ENCODE results near the gene DST.

DST gene

DNA sequence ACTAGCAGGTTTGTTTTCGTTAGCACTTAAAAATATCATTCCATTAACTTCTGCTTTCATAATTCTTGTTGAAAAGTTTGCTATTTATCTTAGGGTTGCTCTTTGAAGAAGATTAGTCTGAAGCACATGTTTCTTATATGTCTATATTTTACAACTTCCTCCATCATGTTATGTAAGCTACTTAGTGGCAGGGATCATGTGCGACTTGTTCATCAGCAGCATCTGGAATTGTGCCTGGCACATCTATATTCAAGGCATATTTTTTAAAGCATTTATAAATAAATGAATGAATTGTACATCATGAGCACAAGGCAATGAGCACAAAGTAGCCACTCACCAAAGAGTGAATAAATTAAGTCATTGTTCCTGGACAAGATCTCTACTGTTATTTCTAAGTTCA is 208.1 kb downstream of the DST start:
- DNase-seq (ENCODE audit: low spot score): no peak

DNA sequence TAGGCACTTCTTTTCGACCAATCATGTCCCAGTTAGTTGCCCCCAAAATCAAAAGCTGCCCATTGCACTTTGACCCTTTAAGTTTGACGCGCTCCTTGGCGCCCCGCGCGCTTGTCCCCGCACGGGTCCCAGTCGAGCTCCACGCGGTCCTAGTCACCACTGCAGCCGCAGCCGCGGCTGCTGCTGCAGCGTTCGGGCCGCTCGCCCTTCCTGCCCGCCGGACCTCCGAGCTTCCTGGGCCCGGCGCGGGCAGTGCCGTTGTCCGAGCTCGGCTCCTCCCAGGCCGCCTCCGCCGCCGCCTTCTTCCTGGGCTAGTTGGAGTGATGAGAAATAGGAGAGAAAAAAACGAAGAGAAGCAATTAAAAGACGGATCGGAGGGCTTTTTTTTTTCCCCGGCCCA is 209.6 kb downstream of the DST start:
- DNase-seq (ENCODE audit: low spot score): no peak

DNA sequence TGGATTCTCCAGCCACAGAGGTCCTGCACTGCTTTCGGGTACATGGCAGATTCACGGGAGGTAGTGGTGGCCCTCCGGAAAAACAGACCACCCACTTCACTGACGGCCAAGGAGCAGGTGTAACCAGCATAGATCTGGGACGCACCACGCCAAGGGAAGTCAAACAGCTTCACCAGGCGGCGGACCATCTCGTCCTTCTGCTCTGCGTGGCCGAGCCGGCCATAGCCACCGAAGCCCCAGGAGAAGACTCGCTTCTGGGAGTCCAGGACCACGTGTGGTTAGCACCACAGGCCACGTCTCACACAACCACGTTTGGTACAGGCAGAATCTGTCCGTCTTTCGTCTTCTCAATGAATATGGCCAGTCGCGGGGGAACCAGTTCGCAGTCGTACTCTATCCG is 210.5 kb downstream of the DST start:
- DNase-seq (ENCODE audit: low spot score): no peak

DNA sequence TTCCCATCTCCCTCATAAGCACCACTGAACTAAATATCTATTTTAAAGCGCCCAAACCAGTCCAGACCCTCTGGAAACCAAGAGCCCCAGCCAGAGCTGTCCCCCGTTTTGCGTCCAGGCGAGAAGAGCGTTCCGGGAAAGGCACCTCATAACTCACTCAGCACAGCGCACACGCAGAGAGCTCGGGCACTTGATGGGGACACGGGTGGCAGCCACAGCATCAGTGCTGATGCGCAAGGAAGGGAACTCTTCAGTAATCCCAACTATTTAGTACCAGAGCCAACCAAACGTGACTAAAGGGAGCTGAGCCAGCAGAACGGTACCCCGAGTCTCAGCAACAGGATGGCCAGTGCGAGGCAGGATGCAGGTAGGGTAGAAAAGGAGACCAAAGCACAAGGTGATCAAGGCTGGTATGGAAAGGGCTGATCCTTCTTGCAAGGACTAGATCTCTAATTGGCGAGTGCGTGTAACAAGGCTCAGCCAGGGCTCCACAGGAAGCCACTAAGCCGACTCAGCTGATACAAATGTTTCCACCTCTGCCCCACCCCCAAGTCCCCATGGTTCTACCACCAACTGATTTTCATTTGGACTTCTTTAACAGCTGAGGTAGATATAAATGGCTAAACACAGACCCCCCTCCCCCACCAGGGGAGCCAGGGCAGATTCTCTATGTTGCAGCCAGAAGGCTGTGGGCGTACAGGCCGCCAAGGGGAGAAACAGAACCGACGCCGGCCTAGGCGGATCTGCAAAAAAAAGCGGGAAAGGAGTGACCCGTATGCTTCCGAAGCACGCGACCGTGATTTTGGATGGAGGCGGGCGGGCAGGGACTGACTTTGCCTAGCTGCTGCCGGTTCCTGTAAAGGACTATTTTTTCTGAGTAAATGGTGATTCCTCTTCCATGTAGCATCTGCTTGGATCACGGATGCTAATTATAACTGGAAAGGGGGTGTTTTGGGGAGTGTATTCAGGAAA is 211.8 kb downstream of the DST start:
- no peak for DNase-seq (ENCODE audit: low spot score)

DNA sequence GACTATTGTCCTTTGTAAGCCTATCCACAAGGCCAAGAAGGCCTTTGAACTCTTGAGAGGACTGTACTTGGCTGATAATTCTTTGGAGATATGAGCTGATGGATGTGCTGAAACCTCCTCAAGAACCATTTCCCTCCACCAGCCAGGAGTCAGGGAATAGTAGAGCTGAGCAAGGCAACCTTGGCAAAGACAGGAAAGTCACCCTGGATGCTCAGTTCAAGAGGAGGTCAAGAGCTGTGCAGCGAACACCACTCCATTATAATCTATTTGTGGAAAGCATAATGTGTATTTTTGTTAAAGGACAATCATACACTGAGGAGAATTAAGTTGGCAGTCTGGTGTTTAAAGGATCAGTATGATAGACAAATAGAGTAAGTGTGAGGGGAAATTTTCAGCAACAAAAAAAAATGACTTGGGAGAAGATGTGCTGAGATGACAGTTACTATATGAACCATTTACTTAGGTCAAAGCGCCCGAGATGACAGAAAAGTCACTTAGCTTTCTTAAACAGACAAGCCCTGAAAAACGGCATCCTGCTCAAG is 218.1 kb downstream of the DST start:
- no peak for DNase-seq (ENCODE audit: low spot score)

DNA sequence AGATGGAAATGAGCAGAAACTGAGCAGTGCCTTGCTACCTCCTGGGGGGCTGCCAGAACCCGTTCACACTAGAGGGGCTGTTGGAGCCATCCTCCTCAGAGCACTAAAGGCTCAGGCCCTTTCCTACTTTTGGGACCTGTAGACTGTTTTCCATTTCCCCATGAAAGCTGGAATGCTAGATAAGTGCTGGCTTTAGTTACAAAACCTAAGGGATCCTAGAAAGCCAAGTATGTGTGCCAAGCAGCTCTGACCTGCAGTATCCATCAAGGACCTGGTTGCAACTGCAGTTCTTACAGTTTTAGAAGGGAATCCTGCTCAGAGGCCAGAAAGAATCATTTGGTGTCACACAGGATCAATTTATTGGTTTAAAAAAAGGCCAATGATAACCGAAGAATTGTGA is 218.6 kb downstream of the DST start:
- no peak for DNase-seq (ENCODE audit: low spot score)

DNA sequence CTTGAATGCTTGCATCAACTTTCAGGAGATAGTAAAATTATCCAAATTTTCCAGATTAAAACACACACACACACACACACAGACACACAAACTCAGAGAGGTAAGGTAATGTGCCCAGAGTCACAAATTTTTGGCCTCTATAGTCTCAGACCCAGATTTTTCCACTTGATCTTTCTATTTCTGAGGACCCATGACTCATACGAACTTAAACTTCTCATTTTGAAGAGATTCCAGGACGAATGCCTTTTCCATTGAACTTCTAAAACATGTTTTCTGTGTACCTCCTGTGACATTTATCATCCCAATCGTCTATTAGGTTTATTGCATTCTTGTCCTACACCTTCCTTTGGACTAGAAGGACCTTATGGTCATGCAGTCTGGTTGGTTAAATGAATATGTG is 222.4 kb downstream of the DST start:
- DNase-seq (ENCODE audit: low spot score): no peak

DNA sequence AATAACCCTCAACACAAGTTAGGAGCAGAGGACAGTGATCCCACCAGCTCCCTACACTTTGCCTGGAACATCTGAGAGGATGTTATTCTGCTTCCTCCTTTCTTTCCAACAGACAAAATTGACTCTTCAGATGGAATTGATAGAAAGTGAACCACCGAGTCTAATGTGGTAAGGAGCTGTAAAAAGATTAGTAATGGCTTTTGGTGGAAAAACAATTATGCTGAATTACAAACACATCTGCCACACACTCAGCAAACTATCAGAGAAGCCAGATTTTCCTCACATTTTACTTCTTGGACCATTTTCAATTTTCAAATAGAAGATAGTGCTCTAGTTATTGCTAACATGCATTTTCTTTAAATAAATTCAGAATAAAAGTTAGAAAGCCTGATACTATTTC is 223.5 kb downstream of the DST start:
- DNase-seq (ENCODE audit: low spot score): no peak

DNA sequence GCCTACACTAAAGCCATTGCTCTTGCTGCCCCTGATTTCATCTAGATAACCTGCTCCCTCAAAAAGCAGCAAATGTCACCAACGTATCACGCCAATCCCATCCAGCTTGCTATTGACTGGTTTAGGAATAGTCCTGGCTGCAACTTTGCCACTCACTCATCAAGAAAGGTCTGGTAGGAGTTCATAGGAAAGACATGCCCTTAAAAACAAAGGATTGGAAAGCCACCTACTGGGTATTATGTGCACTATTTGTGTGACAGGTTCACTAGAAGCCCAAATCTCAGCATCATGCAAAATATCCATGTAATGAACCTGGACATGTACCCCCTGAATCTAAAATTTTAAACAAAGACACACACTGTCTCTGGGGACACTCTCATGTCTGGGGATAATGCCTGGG is 224.9 kb downstream of the DST start:
- DNase-seq (ENCODE audit: low spot score): no peak

DNA sequence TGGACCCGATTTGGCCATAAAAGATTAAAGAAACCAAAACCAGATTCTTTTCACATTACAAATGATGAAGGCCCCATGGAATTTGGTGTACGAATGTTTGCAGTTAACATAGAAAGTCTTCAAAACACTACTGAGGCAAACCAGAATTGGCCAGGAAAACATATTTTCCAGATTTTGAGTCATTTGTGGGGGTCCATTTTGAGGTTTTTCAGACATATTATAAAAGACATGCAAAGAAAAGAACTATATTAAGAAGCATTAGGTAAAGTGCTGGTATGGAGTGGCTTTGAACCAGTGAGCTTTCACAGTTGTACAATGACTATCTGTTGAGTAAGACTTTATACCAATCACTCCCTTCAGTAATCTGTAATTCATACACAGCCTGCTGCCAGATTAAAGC is 226.4 kb downstream of the DST start:
- no peak for DNase-seq (ENCODE audit: low spot score)

DNA sequence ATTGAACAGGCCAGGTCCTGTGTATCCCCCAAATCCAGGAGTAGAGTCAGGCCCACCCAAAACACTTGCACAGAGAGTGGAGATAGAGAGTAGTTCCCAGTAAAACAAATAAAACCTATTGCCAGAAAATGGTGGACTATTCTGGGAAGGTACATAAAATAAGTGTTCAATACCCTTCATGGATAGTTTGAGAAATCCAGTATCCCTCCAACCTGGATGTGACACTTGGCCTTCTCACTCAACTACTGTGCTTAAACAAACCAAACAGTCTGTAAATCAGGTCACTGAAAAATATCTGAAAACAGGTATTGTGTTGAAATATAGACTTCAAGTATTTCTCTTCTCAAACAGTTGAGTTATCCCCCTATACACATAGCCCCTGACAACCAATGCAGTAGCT is 233.7 kb downstream of the DST start:
- DNase-seq (ENCODE audit: low spot score): no peak
